Cardiac septum (tissue), 1 donor: Measurements from ENCODE around the gene HPGDS. TPM values are rescaled to one million over a fixed set of nuclear protein-coding genes. Genes with fewer than 3 reads are reported as not detected.

Experiments
- DNase-seq: peaks from one replicate; pipeline ENCODE4 v3.0.0-alpha.2; 2020; ENCODE audit warnings: low spot score
- intact Hi-C: fragments of 100-400 bp; cut with DNase I; formaldehyde crosslinking; loops from one replicate; pipeline ENCODE4 v1.14.0; 2022
- total RNA-seq: library from RNA; stranded (reverse); fragmentation: NEBNext Ultra II Directional; extraction: Animal tissue kit (Norgen Biotek cat#: 25700); gene quantifications from one replicate; pipeline ENCODE4 v1.2.1, GENCODE V29; 2021
- donor health status: DM: no; HTN: no; CAD: no.

The HPGDS gene
- total RNA-seq, 1 donor from 2014 or later = 1.1 TPM

GRCh38 chr4:94276204-94276603 is 66.4 kb downstream of the HPGDS start:
- DNase-seq = no peak
- intact Hi-C loops = no loop called here

- intact Hi-C loops = no loop called here
- DNase-seq = no peak
These were observed 67.7 kb downstream of the HPGDS start for GRCh38 chr4:94274912-94275311.

DNA sequence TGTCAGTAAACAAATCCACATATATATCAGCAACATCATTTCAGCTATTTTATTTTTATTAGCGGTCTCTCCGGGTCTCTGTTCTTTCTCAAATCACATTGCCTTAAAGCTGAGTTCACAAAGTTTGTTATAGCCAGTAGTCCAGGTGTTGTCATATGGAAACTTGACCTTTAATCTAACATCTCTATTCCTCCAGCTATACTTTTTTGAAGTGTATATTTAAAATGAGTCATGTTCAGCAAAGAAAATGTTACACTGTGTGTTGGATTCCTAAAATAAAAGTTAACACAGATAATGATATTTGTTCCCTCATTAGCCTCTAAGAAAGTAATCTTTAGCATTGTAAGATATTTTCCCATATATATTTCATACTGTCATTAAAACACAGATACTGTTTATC is 71.4 kb downstream of the HPGDS start:
- intact Hi-C loops = no loop called here
- no peak for DNase-seq

DNA sequence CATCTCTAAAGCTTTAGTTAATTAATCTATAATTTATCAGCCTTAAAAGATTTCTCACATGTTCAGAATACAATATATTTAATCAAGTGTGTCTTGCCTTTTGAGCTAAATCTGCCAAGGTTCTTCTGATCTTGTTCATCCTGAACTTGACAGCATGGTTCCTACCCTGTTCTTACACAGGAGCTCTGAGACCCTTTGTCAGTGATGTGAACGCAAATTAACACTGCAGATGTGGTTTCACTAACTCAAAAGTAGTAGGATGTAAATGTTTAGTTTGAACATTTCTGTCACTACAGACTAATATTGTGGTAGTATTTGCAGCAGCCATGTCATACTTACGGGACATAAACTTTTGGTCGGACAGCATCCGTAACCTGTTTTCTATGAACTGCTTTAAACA is 75.6 kb downstream of the HPGDS start:
- intact Hi-C loops = no loop called here
- DNase-seq = no peak

- DNase-seq = no peak
- intact Hi-C loops = no loop called here
These were observed 80.2 kb downstream of the HPGDS start for GRCh38 chr4:94262163-94263016.

- intact Hi-C loops = loop anchor here (5.0 to 10.0 kb wide), 2 partner anchors 362 to 465 kb away; no protein-coding TSS in a partner anchor
- DNase-seq = no peak
These were observed 85.8 kb downstream of the HPGDS start for GRCh38 chr4:94256828-94257227.

- intact Hi-C loops = loop anchor here (5.0 to 10.0 kb wide), 2 partner anchors 361 to 464 kb away; no protein-coding TSS in a partner anchor
- no peak for DNase-seq
These were observed 86.4 kb downstream of the HPGDS start for GRCh38 chr4:94256144-94256783.

- DNase-seq = no peak
- intact Hi-C loops = loop anchor here (10.0 kb wide), 1 partner anchor 358 kb away; no protein-coding TSS in a partner anchor
These were observed 89.6 kb downstream of the HPGDS start for GRCh38 chr4:94253036-94253435.

- DNase-seq = no peak
- intact Hi-C loops = loop anchor here (10.0 kb wide), 1 partner anchor 356 kb away; no protein-coding TSS in a partner anchor
These were observed 91.5 kb downstream of the HPGDS start for GRCh38 chr4:94251094-94251493.

Other genes starting within 250 kb of the HPGDS start
- 11.8 TPM for gene SMARCAD1, start 135.0 kb downstream of the HPGDS start, total RNA-seq
- 1,256 TPM for gene PDLIM5, start 109.1 kb upstream of the HPGDS start, total RNA-seq